GM10248 (cell line): Measurements from ENCODE around the gene PHF2.

Experiments
- CTCF ChIA-PET: fragments of 300-600 bp; sonication (Branson Sonifier 250); formaldehyde crosslinking; extraction: SDS; loops from one replicate; lab custom pipeline; 2021; ENCODE audit warnings: antibody characterized with exemption; lab: Yijun Ruan, JAX
- POLR2A ChIA-PET: fragments of 350-650 bp; sonication (Branson Sonifier 250); formaldehyde crosslinking; extraction: SDS; loops from one replicate; lab custom pipeline; 2020; ENCODE audit warnings: antibody characterized with exemption; lab: Yijun Ruan, JAX
- DNase-seq: peaks from one replicate; pipeline ENCODE4 v3.0.0; 2012; ENCODE audit errors: extremely low spot score
- TF ChIP-seq, protein P1 (sequence below): IDR thresholded peaks from 2 replicates; pipeline ENCODE4 v1.5.1; 2012; ENCODE audit warnings: mild to moderate bottlenecking, low read depth; ENCODE audit errors: extremely low read depth, missing control alignments, control extremely low read depth

PHF2 gene

DNA sequence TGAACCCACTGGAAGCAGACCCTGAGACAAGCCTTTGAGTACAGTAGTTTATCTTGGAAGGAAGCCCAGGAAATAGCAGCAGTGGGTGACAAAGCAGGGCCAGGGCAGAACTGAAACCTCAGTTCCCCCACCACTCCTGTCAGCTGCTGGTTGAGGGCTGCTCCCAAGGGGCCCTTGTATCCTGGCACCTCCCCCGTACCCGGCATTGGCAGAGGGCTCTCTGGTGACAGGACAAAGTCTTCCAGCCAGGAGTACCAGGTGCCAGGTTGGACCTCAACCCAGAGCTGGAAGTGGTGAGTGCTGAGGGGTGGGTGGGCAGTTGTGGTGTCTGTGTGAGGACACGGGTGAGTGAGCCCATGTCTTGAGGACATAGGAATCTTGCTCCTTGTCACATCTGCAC lies 123.3 kb downstream of the PHF2 start:
- CTCF ChIA-PET: interaction anchor here (1.1 to 1.3 kb wide), 3 partner anchors 16 to 19 kb away, joined by 3 to 7 read pairs (median 3); no protein-coding TSS in a partner anchor
- TF ChIP-seq, protein P1, sequence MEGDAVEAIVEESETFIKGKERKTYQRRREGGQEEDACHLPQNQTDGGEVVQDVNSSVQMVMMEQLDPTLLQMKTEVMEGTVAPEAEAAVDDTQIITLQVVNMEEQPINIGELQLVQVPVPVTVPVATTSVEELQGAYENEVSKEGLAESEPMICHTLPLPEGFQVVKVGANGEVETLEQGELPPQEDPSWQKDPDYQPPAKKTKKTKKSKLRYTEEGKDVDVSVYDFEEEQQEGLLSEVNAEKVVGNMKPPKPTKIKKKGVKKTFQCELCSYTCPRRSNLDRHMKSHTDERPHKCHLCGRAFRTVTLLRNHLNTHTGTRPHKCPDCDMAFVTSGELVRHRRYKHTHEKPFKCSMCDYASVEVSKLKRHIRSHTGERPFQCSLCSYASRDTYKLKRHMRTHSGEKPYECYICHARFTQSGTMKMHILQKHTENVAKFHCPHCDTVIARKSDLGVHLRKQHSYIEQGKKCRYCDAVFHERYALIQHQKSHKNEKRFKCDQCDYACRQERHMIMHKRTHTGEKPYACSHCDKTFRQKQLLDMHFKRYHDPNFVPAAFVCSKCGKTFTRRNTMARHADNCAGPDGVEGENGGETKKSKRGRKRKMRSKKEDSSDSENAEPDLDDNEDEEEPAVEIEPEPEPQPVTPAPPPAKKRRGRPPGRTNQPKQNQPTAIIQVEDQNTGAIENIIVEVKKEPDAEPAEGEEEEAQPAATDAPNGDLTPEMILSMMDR: no peak
- POLR2A ChIA-PET: no interaction called here
- no peak for DNase-seq

- ChIA-PET POLR2A (no interaction called here), CTCF (interaction anchor here (1.2 kb wide), 1 partner anchor 11 kb away, joined by 3 read pairs; no protein-coding TSS in a partner anchor)
- TF ChIP-seq, protein P1: no peak
- DNase-seq: no peak
Measured at GRCh38 chr9:93701494-93702218, 125.3 kb downstream of the PHF2 start.

GRCh38 chr9:93702261-93702660 lies 125.9 kb downstream of the PHF2 start:
- TF ChIP-seq, protein P1: no peak
- no peak for DNase-seq
- POLR2A ChIA-PET: no interaction called here
- CTCF ChIA-PET: interaction anchor here (1.2 kb wide), 1 partner anchor 10 kb away, joined by 3 read pairs; no protein-coding TSS in a partner anchor

GRCh38 chr9:93708289-93708986 lies 132.1 kb downstream of the PHF2 start:
- TF ChIP-seq, protein P1: no peak
- POLR2A ChIA-PET: no interaction called here
- no peak for DNase-seq
- CTCF ChIA-PET: interaction anchor here (1.3 kb wide), 1 partner anchor 19 kb away, joined by 3 read pairs; no protein-coding TSS in a partner anchor

- DNase-seq: no peak
- ChIA-PET POLR2A (no interaction called here), CTCF (no interaction called here)
- TF ChIP-seq, protein P1: no peak
Measured at GRCh38 chr9:93708987-93709302, 132.6 kb downstream of the PHF2 start.

GRCh38 chr9:93709600-93710369 lies 133.4 kb downstream of the PHF2 start:
- POLR2A ChIA-PET: no interaction called here
- TF ChIP-seq, protein P1: no peak
- CTCF ChIA-PET: no interaction called here
- DNase-seq: no peak
